HCT116 (cell line): Measurements from ENCODE around the gene GDPD5. TPM values are rescaled to one million over a fixed set of nuclear protein-coding genes. Genes with fewer than 3 reads are reported as not detected.

Experiments used
- ATAC-seq: fragments of 200-7000 bp; cut with Tn5 transposase; 2 replicates; pipeline ENCODE4 v1.9.1; 2020; ENCODE audit warnings: mild to moderate bottlenecking, moderate library complexity
- BruUV-seq: library from RNA; stranded (reverse); fragments of 400-500 nt; replicated peaks from 2 replicates; lab custom pipeline; 2021; lab: Mats Ljungman, UMichigan
- CTCF ChIA-PET: fragments of 300-600 bp; sonication (Branson Sonifier 250); formaldehyde crosslinking; loops from one replicate; lab custom pipeline; 2021; ENCODE audit warnings: antibody characterized with exemption; lab: Charles Lee
- POLR2A ChIA-PET: fragments of 300-600, 350-600 bp; sonication (Branson Sonifier 250); formaldehyde crosslinking; loops from one replicate; lab custom pipeline; 2021; ENCODE audit warnings: antibody characterized with exemption; lab: Charles Lee
- RAD21 ChIA-PET, 2 experiments: fragments of 300-600 bp; sonication (Branson Sonifier 250); formaldehyde crosslinking; loops; one replicate each; lab custom pipeline; 2023; ENCODE audit warnings: low total read pairs in 2 of 2; ENCODE audit not compliant: uncharacterized antibody in 2 of 2, unreplicated experiment in 2 of 2, low non-redundant PET in 1 of 2; lab: Charles Lee
- DNase-seq: peaks from one replicate; pipeline ENCODE4 v3.0.0-alpha.2; 2010; ENCODE audit warnings: low read depth, low spot score
- H2AFZ ChIP-seq: fragments of 200-600 bp; shearing (Covaris generic), sonication (generic); 2 replicates; pipeline ENCODE4 v1.6.1; 2017; ENCODE audit warnings: low read depth, mixed run types, mixed read lengths, antibody characterized with exemption, low read length; ENCODE audit not compliant: poor library complexity, severe bottlenecking
- H3K27ac ChIP-seq: 2 replicates; pipeline ENCODE4 v1.5.1; 2012; ENCODE audit warnings: low read depth, low read length
- H3K27me3 ChIP-seq: fragments of 200-600 bp; sonication (generic); 2 replicates; pipeline ENCODE4 v1.6.1; 2016; ENCODE audit warnings: mixed run types, low read length, mixed read lengths; ENCODE audit not compliant: insufficient read depth
- H3K36me3 ChIP-seq, 2 experiments: fragments of 200-500 bp in 1 of 2; fragments of 200-600 bp in 1 of 2; sonication (Bioruptor generic) in 1 of 2; sonication (generic) in 1 of 2; 2 replicates each; pipeline versions ENCODE4 v1.5.1 to v1.6.1; 2014 to 2016; ENCODE audit warnings: low read length in 2 of 2, inconsistent platforms in 1 of 2, mixed read lengths in 1 of 2, mixed run types in 1 of 2; ENCODE audit not compliant: insufficient read depth in 2 of 2, control insufficient read depth in 1 of 2
- H3K4me1 ChIP-seq, 2 experiments: fragments of 200-600 bp in 1 of 2; sonication (generic) in 1 of 2; 2 replicates each; pipeline versions ENCODE4 v1.5.1 to v1.6.1; 2012 to 2017; ENCODE audit warnings: low read length in 2 of 2, inconsistent platforms in 1 of 2, mild to moderate bottlenecking in 1 of 2, mixed read lengths in 1 of 2, mixed run types in 1 of 2, moderate library complexity in 1 of 2; ENCODE audit not compliant: insufficient read depth in 2 of 2, control insufficient read depth in 1 of 2
- H3K4me2 ChIP-seq: fragments of 200-600 bp; sonication (generic); 2 replicates; pipeline ENCODE4 v1.6.1; 2017; ENCODE audit warnings: mixed run types, low read length, mixed read lengths
- H3K4me3 ChIP-seq, 2 experiments: fragments of 200-600 bp in 1 of 2; sonication (generic) in 1 of 2; replicated peaks in 1 of 2; 2 replicates each; pipeline ENCODE4 v1.5.1; 2011 to 2016; ENCODE audit warnings: low read length in 2 of 2, control low read depth in 1 of 2, low read depth in 1 of 2, mild to moderate bottlenecking in 1 of 2, mixed read lengths in 1 of 2, mixed run types in 1 of 2
- H3K79me2 ChIP-seq: fragments of 200-600 bp; sonication (generic); 2 replicates; pipeline ENCODE4 v1.6.1; 2017; ENCODE audit warnings: mild to moderate bottlenecking, mixed run types, low read length, moderate library complexity, mixed read lengths; ENCODE audit not compliant: insufficient read depth
- H3K9ac ChIP-seq: fragments of 200-600 bp; sonication (generic); 2 replicates; pipeline ENCODE4 v1.6.1; 2016; ENCODE audit warnings: low read length, mixed read lengths
- H3K9me2 ChIP-seq: fragments of 200-600 bp; sonication (generic), shearing (Covaris generic); 2 replicates; pipeline ENCODE4 v1.6.1; 2017; ENCODE audit warnings: mixed run types, mild to moderate bottlenecking, moderate library complexity; ENCODE audit not compliant: insufficient read depth
- H3K9me3 ChIP-seq, 2 experiments: fragments of 200-500 bp in 1 of 2; fragments of 200-600 bp in 1 of 2; sonication (Bioruptor generic) in 1 of 2; sonication (generic) in 1 of 2; 2 replicates each; pipeline ENCODE4 v1.6.1; 2014 to 2017; ENCODE audit warnings: low read length in 2 of 2, mixed read lengths in 2 of 2, inconsistent platforms in 1 of 2, low read depth in 1 of 2, mild to moderate bottlenecking in 1 of 2, mixed run types in 1 of 2, moderate library complexity in 1 of 2; ENCODE audit not compliant: control insufficient read depth in 1 of 2, insufficient read depth in 1 of 2
- H4K20me1 ChIP-seq: fragments of 200-600 bp; sonication (generic), shearing (Covaris generic); 2 replicates; pipeline ENCODE4 v1.6.1; 2017; ENCODE audit warnings: mixed run types, mild to moderate bottlenecking, moderate library complexity; ENCODE audit not compliant: insufficient read depth
- CBX3 ChIP-seq: IDR thresholded peaks from 2 replicates; pipeline ENCODE4 v1.6.1; 2012; ENCODE audit warnings: low read depth
- CEBPB ChIP-seq: IDR thresholded peaks from 2 replicates; pipeline ENCODE4 v1.6.1; 2012; ENCODE audit warnings: low read depth
- EGR1 ChIP-seq: IDR thresholded peaks from 2 replicates; pipeline ENCODE4 v1.6.1; 2012; ENCODE audit warnings: low read depth
- ELF1 ChIP-seq: IDR thresholded peaks from 2 replicates; pipeline ENCODE4 v1.6.1; 2012; ENCODE audit warnings: low read depth, borderline replicate concordance
- EZH2 ChIP-seq: fragments of 200-600 bp; sonication (generic); IDR thresholded peaks from 2 replicates; pipeline ENCODE4 v1.6.1; 2017; ENCODE audit warnings: antibody characterized with exemption, mixed run types
- EZH2phosphoT487 ChIP-seq: fragments of 200-600 bp; IDR thresholded peaks from 2 replicates; pipeline ENCODE4 v1.6.1; 2018; ENCODE audit warnings: antibody characterized with exemption, borderline replicate concordance
- FOSL1 ChIP-seq: IDR thresholded peaks from 2 replicates; pipeline ENCODE4 v1.6.1; 2012; ENCODE audit warnings: low read depth
- JUND ChIP-seq: IDR thresholded peaks from 2 replicates; pipeline ENCODE4 v1.6.1; 2012
- MAX ChIP-seq: IDR thresholded peaks from 2 replicates; pipeline ENCODE4 v1.6.1; 2012
- POLR2A ChIP-seq: IDR thresholded peaks from 2 replicates; pipeline ENCODE4 v1.7.0; 2011; ENCODE audit warnings: borderline replicate concordance; ENCODE audit not compliant: insufficient read depth, insufficient read length; ENCODE audit errors: extremely low read depth
- RAD21 ChIP-seq: IDR thresholded peaks from 2 replicates; pipeline ENCODE4 v1.6.1; 2012; ENCODE audit warnings: low read depth, mild to moderate bottlenecking
- REST ChIP-seq: IDR thresholded peaks from 2 replicates; pipeline ENCODE4 v1.6.1; 2012; ENCODE audit warnings: low read depth
- SIN3A ChIP-seq: IDR thresholded peaks from 2 replicates; pipeline ENCODE4 v1.6.1; 2012; ENCODE audit warnings: low read depth
- SP1 ChIP-seq: IDR thresholded peaks from 2 replicates; pipeline ENCODE4 v1.6.1; 2012; ENCODE audit warnings: low read depth
- SRF ChIP-seq: IDR thresholded peaks from 2 replicates; pipeline ENCODE4 v1.6.1; 2012; ENCODE audit warnings: low read depth
- TCF7L2 ChIP-seq: IDR thresholded peaks from 2 replicates; pipeline ENCODE4 v1.7.0; 2011; ENCODE audit warnings: borderline replicate concordance, inconsistent platforms; ENCODE audit not compliant: insufficient read depth, insufficient read length; ENCODE audit errors: extremely low read depth
- YY1 ChIP-seq: IDR thresholded peaks from 2 replicates; pipeline ENCODE4 v1.6.1; 2011; ENCODE audit warnings: low read length, low read depth, moderate library complexity, mild to moderate bottlenecking; ENCODE audit not compliant: insufficient replicate concordance; ENCODE audit errors: extremely low read depth
- ZFX ChIP-seq: fragments of 450-650 bp; IDR thresholded peaks from 2 replicates; pipeline ENCODE4 v1.6.1; 2017
- ZNF274 ChIP-seq: fragments of 200-500 bp; sonication (Bioruptor generic); IDR thresholded peaks from 2 replicates; pipeline ENCODE4 v1.6.1; 2014; ENCODE audit warnings: mild to moderate bottlenecking, low read depth, low read length, inconsistent platforms
- intact Hi-C: fragments of 100-400 bp; cut with micrococcal nuclease; formaldehyde crosslinking; loops from 2 replicates; pipeline ENCODE4 v1.10.0; 2022
- total RNA-seq: library from RNA; stranded (reverse); gene quantifications from one replicate; pipeline ENCODE4 v1.2.1, GENCODE V29; 2021; ENCODE audit not compliant: unreplicated experiment
- TF ChIP-seq, protein P1 (sequence below): IDR thresholded peaks from 2 replicates; pipeline ENCODE4 v1.6.1; 2012

Gene GDPD5
- total RNA-seq, 1 experiment from 2014 or later = 27.5 TPM

DNA sequence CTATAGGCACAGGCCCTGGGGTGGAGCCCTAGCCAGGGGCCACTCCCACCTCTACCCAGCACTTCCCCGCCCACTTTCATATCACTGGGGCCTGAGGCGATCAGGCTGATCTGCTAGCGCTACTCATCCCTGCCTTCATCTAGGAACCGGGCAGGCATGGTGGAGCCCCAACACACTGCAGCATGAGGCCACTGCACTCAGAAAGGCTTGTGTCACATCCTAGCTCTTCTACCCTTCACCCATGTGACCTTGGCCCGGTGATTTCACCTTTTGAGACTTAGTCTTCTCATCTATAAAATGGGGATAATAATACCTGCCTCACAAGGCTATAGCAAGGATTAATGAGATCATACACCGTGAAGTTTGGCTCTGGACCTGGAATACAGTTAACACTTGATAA is 18.1 kb upstream of the GDPD5 start:
- Histone ChIP-seq H3K27me3 (no peaks in the 10 kb centered on the region), H3K4me1 (peaks cover 0 to 20% of the 10 kb centered on the region in 2 experiments; a peak in 3 of 4 replicates), H3K27ac (no peak overlapping the region), H3K9me2 (no peaks in the 10 kb centered on the region), H4K20me1 (no peaks in the 10 kb centered on the region), H3K4me2 (no peak overlapping the region), H3K9me3 (no peaks in the 10 kb centered on the region), H2AFZ (no peak overlapping the region), H3K4me3 (no peak overlapping the region), H3K9ac (no peak overlapping the region), H3K79me2 (no peaks in the 10 kb centered on the region), H3K36me3 (no peaks in the 10 kb centered on the region)
- intact Hi-C loops = no loop called here
- ChIA-PET POLR2A (no interaction called here), RAD21 (no interaction called here), CTCF (no interaction called here)
- ATAC-seq (peak; percentile 40; the same call in 1 of the 2 replicates), DNase-seq (no peak)
- TF ChIP-seq ZFX = no peak
- TF ChIP-seq EZH2phosphoT487 = no peak
- TF ChIP-seq CEBPB = no peak
- no peak for TF ChIP-seq SRF
- no peak for TF ChIP-seq POLR2A
- TF ChIP-seq YY1 = no peak
- no peak for TF ChIP-seq REST
- no peak for TF ChIP-seq EZH2
- no peak for TF ChIP-seq ZNF274
- no peak for TF ChIP-seq JUND
- no peak for TF ChIP-seq MAX
- TF ChIP-seq SP1 = no peak
- TF ChIP-seq FOSL1 = no peak
- TF ChIP-seq SIN3A = no peak
- TF ChIP-seq RAD21 = no peak
- TF ChIP-seq, protein P1, sequence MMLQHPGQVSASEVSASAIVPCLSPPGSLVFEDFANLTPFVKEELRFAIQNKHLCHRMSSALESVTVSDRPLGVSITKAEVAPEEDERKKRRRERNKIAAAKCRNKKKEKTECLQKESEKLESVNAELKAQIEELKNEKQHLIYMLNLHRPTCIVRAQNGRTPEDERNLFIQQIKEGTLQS = no peak
- TF ChIP-seq EGR1 = no peak
- TF ChIP-seq TCF7L2 = no peak
- no peak for TF ChIP-seq CBX3
- TF ChIP-seq ELF1 = no peak
- no TSS peak for BruUV-seq
